Cardiac muscle cell (in vitro differentiated cells and primary cell): Measurements from ENCODE around the gene CX3CR1. TPM values are rescaled to one million over a fixed set of nuclear protein-coding genes. Genes with fewer than 3 reads are reported as not detected.

ENCODE experiments used
- DNase-seq, 2 donors: peaks; one replicate each; pipeline versions ENCODE4 v3.0.0 to v3.0.0-alpha.2; 2010 to 2017; ENCODE audit warnings: low read depth in 1 of 2, low spot score in 1 of 2
- H3K27ac ChIP-seq: fragments of 200-600 bp; sonication (generic); 2 replicates; pipeline ENCODE4 v1.5.1; 2016
- H3K27me3 ChIP-seq: fragments of 200-600 bp; sonication (generic); 2 replicates; pipeline ENCODE4 v1.6.0; 2016; ENCODE audit warnings: control low read depth
- H3K36me3 ChIP-seq: fragments of 200-600 bp; sonication (generic); 2 replicates; pipeline ENCODE4 v1.5.1; 2016; ENCODE audit warnings: control low read depth
- H3K4me1 ChIP-seq: fragments of 200-600 bp; sonication (generic); 2 replicates; pipeline ENCODE4 v1.8.1; 2017; ENCODE audit warnings: low read depth, mild to moderate bottlenecking, mixed run types
- H3K4me3 ChIP-seq: fragments of 200-600 bp; sonication (generic); 2 replicates; pipeline ENCODE4 v1.5.1; 2016; ENCODE audit warnings: mild to moderate bottlenecking
- H3K9me3 ChIP-seq: fragments of 200-600 bp; sonication (generic); 2 replicates; pipeline ENCODE4 v1.5.1; 2017; ENCODE audit warnings: low read depth, mild to moderate bottlenecking, control low read depth
- polyA plus RNA-seq: library from polyadenylated mRNA; unstranded; fragments of >200 nt; fragmentation: Nextera tagmentation; extraction: Ambion mirVana; gene quantifications from 2 replicates; pipeline ENCODE4 v1.2.1, GENCODE V29; 2016
- total RNA-seq: library from RNA; depleted of rRNA; stranded (reverse); fragments of >200 nt; gene quantifications from 2 replicates; pipeline ENCODE4 v1.2.3, GENCODE V29; 2016
- TF ChIP-seq, protein P1 (sequence below): IDR thresholded peaks from 2 replicates; pipeline ENCODE4 v1.5.1; 2012; ENCODE audit warnings: low read depth, mild to moderate bottlenecking, low read length

The CX3CR1 gene
- total RNA-seq (0.48 and 0.56 TPM in 2 replicates), polyA plus RNA-seq (1.4 and 2.6 TPM in 2 replicates)

GRCh38 chr3:39279745-39280517 is at the start of gene CX3CR1:
CX3CR1 (minus strand) TSS chr3:39280036; CDS start chr3:39266509, 13,527 bp downstream.
- Histone ChIP-seq H3K9me3 (no peaks in the 10 kb centered on the region), H3K4me3 (no peak within 1 kb of the TSS), H3K27me3 (no peaks in the 10 kb centered on the region), H3K36me3 (no peaks in the 10 kb centered on the region), H3K4me1 (peaks cover 10% of the 10 kb centered on the region), H3K27ac (peak within 1 kb of the TSS; percentile 67)
- peak in 1 of 2 donors; percentile 31 for DNase-seq
- TF ChIP-seq, protein P1, sequence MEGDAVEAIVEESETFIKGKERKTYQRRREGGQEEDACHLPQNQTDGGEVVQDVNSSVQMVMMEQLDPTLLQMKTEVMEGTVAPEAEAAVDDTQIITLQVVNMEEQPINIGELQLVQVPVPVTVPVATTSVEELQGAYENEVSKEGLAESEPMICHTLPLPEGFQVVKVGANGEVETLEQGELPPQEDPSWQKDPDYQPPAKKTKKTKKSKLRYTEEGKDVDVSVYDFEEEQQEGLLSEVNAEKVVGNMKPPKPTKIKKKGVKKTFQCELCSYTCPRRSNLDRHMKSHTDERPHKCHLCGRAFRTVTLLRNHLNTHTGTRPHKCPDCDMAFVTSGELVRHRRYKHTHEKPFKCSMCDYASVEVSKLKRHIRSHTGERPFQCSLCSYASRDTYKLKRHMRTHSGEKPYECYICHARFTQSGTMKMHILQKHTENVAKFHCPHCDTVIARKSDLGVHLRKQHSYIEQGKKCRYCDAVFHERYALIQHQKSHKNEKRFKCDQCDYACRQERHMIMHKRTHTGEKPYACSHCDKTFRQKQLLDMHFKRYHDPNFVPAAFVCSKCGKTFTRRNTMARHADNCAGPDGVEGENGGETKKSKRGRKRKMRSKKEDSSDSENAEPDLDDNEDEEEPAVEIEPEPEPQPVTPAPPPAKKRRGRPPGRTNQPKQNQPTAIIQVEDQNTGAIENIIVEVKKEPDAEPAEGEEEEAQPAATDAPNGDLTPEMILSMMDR, result no peak

- Histone ChIP-seq H3K27ac (no peak within 1 kb of the TSS), H3K4me3 (no peak within 1 kb of the TSS), H3K27me3 (no peaks in the 10 kb centered on the region), H3K4me1 (no peaks in the 10 kb centered on the region), H3K9me3 (no peaks in the 10 kb centered on the region), H3K36me3 (no peaks in the 10 kb centered on the region)
- TF ChIP-seq, protein P1, result no peak
- DNase-seq, result no peak
Measured at GRCh38 chr3:39329493-39329892, 49.7 kb upstream of the CX3CR1 start, which contains the start of gene CCR8. CCR8 (plus strand) TSS chr3:39329709; CDS start chr3:39332332, 2,623 bp downstream.

DNA sequence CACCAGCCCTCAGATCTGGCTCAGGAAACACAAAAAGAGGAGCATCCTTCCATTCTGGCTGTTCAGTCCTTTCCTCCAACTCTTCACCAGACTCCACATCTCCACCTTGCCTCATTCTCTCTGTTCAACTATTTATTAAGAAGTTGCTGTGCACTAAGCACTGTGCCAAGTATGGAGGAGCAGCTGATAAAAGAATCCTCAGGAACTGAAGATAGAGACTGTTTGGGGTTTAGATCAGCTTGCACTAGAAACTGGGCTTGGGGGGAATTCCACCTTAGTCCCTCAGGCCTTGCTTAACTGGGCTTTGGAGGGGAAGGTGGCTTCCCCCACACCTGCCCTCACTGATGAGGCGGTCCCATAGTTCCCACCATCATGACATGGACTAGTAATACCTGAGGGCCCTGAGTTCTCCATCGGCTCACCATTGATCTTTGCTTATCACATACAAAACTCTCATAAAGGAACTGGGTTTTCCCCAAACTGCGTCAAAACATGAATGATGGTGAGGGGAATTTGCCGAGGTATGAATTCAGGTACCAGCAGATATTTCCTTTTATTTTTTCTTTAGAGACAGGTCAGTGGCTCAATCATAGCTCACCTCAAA is 48.0 kb upstream of the CX3CR1 start:
- no peak for DNase-seq
- TF ChIP-seq, protein P1, result no peak

GRCh38 chr3:39327053-39327745 is 47.4 kb upstream of the CX3CR1 start:
- no peak for DNase-seq
- H3K4me3 ChIP-seq, result no peak overlapping the region
- TF ChIP-seq, protein P1, result no peak

More for the DNA sequence above, 48.0 kb upstream of the CX3CR1 start:
- no peaks in the 10 kb centered on the region for H3K27me3 ChIP-seq
- no peaks in the 10 kb centered on the region for H3K9me3 ChIP-seq
- no peaks in the 10 kb centered on the region for H3K36me3 ChIP-seq
- H3K4me1 ChIP-seq, result no peaks in the 10 kb centered on the region
- H3K4me3 ChIP-seq, result no peak overlapping the region
- H3K27ac ChIP-seq, result no peak overlapping the region

GRCh38 chr3:39325236-39325635 is 45.4 kb upstream of the CX3CR1 start:
- TF ChIP-seq, protein P1, result no peak
- DNase-seq, result no peak
- H3K4me1 ChIP-seq, result no peaks in the 10 kb centered on the region

More at GRCh38 chr3:39327053-39327745, 47.4 kb upstream of the CX3CR1 start:
- no peak overlapping the region for H3K27ac ChIP-seq
- no peaks in the 10 kb centered on the region for H3K9me3 ChIP-seq
- H3K4me1 ChIP-seq, result no peaks in the 10 kb centered on the region
- no peaks in the 10 kb centered on the region for H3K36me3 ChIP-seq
- H3K27me3 ChIP-seq, result no peaks in the 10 kb centered on the region

More at GRCh38 chr3:39325236-39325635, 45.4 kb upstream of the CX3CR1 start:
- Histone ChIP-seq H3K27me3 (no peaks in the 10 kb centered on the region), H3K27ac (no peak overlapping the region), H3K9me3 (no peaks in the 10 kb centered on the region), H3K36me3 (no peaks in the 10 kb centered on the region), H3K4me3 (no peak overlapping the region)
